ENCODE measurements around the gene CFAP410. TPM values are rescaled to one million over a fixed set of nuclear protein-coding genes. Genes with fewer than 3 reads are reported as not detected.
"Not testable (repeated sequence)": the region's sequence is repeated elsewhere in the genome, so short reads cannot be mapped to it uniquely, and the experiment has no call there.

Gene CFAP410
- total and polyA plus RNA-seq, 2 of the 4 experiments (the other 2 are of a cell fraction): 3.8 to 10.3 TPM

GRCh38 chr21:44283211-44283785, 55.9 kb downstream of the CFAP410 start:
- H2AK9ac ChIP-seq (replicated peaks; ENCODE audit: low read depth, low read length, poor library complexity); H3K23ac ChIP-seq (ENCODE audit: low read depth, low read length); H3K36me3 ChIP-seq (ENCODE audit: control insufficient read depth, insufficient read depth, low read length); ATAC-seq (ENCODE audit: low read depth); CTCF ChIA-PET; intact Hi-C loops (cut with micrococcal nuclease); H3K4me2 ChIP-seq (ENCODE audit: low read depth, low read length); H2BK20ac ChIP-seq (ENCODE audit: low read depth, low read length); H4K91ac ChIP-seq (ENCODE audit: insufficient read depth, low read depth, low read length); H2AK5ac ChIP-seq (ENCODE audit: low read depth, low read length); DNase-seq; H3K56ac ChIP-seq (ENCODE audit: extremely low read depth, insufficient read depth, low read length); in situ Hi-C loops (cut with MboI; ENCODE audit: low sequenced_read_pairs); H3K9ac ChIP-seq (ENCODE audit: low read depth, low read length); BruUV-seq (replicated peaks); H3K9me3 ChIP-seq (ENCODE audit: control insufficient read depth, insufficient read depth, low read length); H3K4me1 ChIP-seq (ENCODE audit: control insufficient read depth, insufficient read depth, low read length); H3K4ac ChIP-seq (ENCODE audit: low read depth, low read length); H2BK5ac ChIP-seq (ENCODE audit: low read depth, low read length, poor library complexity, severe bottlenecking); POLR2A ChIA-PET (ENCODE audit: unreplicated experiment); H3K14ac ChIP-seq (replicated peaks; ENCODE audit: low read depth, low read length); H3K4me3 ChIP-seq (ENCODE audit: insufficient read depth, low read depth, low read length); H4K5ac ChIP-seq (ENCODE audit: low read depth, low read length); H3K9me1 ChIP-seq (ENCODE audit: insufficient read depth, low read length); H2AFZ ChIP-seq (replicated peaks; ENCODE audit: low read length, poor library complexity); H4K20me1 ChIP-seq (ENCODE audit: insufficient read depth, low read length); H3K27ac ChIP-seq (ENCODE audit: insufficient read depth, low read length); H3K18ac ChIP-seq (ENCODE audit: low read depth, low read length); H3K79me1 ChIP-seq (ENCODE audit: low read depth in 1 of 2, low read length in 2 of 2); H2BK120ac ChIP-seq (ENCODE audit: low read depth, low read length); H4K8ac ChIP-seq (ENCODE audit: low read depth in 2 of 2, low read length in 2 of 2); dilution Hi-C loops (cut with HindIII; ENCODE audit: low sequenced_read_pairs, unreplicated experiment); H2BK15ac ChIP-seq (ENCODE audit: low read depth, low read length): not testable (repeated sequence)
- WGBS, 2 experiments (ENCODE audit: extremely low coverage in 2 of 2, insufficient read length in 1 of 2): 0% methylated on average over 1 of the region's 11 CpGs; no CpG with 5 or more reads in 1 of the 2 experiments
- peaks cover 32% of the 10 kb centered on the region for H3K27me3 ChIP-seq (ENCODE audit: control insufficient read depth, insufficient read depth, low read length)
